ENCODE data around the gene FAM9C. TPM values are rescaled to one million over a fixed set of nuclear protein-coding genes. Genes with fewer than 3 reads are reported as not detected.
"Not testable (repeated sequence)": the region's sequence is repeated elsewhere in the genome, so short reads cannot be mapped to it uniquely, and the experiment has no call there.

Gene FAM9C
- total RNA-seq, 1 donor from 2014 or later, result 0.05 TPM

DNA sequence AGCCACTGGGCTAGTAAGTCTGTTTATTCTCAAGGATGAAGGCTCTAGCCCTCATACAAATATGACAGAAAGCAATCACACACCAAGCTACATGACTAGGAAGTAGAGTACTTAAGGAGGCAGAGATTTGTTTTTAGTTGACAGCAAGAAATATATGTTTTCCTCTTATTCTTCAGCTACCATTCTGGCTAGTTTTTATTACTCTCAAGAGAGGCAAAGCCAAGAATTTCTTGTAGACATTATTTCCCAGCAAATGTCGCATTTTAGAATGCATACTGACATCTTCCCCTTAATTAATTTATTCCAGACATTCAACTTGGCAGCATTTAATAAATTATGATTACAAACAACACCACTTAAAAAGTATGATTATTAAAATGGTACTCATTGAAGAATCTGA lies 23.4 kb upstream of the FAM9C start:
- intact Hi-C loops (cut with micrococcal nuclease), result no loop called here
- no peak overlapping the region for H3K27ac Mint-ChIP-seq
- no peak for DNase-seq (ENCODE audit: low spot score)
- peaks cover 10% of the 10 kb centered on the region for H3K36me3 Mint-ChIP-seq (ENCODE audit: low read depth)
- H3K27me3 Mint-ChIP-seq (ENCODE audit: insufficient read depth), result no peaks in the 10 kb centered on the region
- no peaks in the 10 kb centered on the region for H3K4me1 Mint-ChIP-seq (ENCODE audit: low read depth)
- no peak overlapping the region for H3K4me3 Mint-ChIP-seq
- H3K9me3 Mint-ChIP-seq, result peaks cover 16% of the 10 kb centered on the region

DNA sequence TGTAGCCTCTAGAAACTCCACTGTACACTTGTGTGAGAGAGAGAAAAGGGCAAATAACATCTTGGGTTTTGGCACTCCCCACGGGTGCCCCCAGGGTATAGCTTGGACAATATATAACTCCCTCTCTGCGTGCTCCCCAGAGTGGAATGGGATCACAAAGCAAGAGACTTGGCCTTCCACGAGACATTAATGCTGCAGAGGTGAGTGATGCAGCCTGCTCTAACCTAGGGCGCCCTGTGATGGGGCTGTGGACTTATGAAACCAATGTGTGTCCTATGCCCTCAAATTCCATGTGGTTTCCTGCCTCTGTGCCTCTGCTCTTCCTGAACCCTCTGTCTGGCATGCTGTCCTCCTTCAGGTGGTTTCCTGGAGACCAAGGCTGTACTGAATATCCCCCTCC lies 22.0 kb upstream of the FAM9C start:
- H3K4me1 Mint-ChIP-seq (ENCODE audit: low read depth), result no peaks in the 10 kb centered on the region
- no peak for DNase-seq (ENCODE audit: low spot score)
- H3K27me3 Mint-ChIP-seq (ENCODE audit: insufficient read depth), result no peaks in the 10 kb centered on the region
- peaks cover 21% of the 10 kb centered on the region for H3K9me3 Mint-ChIP-seq
- intact Hi-C loops (cut with micrococcal nuclease), result no loop called here
- no peak overlapping the region for H3K4me3 Mint-ChIP-seq
- H3K27ac Mint-ChIP-seq, result no peak overlapping the region
- H3K36me3 Mint-ChIP-seq (ENCODE audit: low read depth), result peaks cover 12% of the 10 kb centered on the region

DNA sequence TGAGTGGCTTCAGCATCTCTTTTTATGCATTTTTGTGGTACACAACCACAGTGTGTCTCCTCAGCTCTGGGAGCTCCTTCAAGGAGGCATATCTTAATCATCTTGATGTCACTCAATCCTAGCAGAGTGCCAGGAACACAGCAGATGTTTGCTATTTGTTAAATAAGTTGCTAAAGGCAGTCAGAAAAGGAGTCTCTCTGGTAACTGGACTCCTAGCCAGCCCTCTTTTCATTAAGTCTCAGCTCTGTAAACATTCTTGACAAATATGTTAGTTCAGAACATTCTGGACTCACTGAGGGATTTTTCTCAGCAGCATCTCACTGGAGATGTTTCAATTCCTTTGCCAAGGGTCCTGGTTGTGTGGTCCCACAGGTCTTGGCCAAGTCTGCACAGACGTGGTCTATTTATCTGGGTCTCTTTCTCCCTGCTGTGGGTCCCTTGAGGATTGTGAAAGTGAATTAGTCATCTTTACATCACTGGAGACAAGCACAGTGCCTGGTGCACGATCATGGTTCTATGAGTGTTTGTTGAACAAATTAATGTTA lies 20.3 kb upstream of the FAM9C start:
- H3K4me3 Mint-ChIP-seq, result no peak overlapping the region
- H3K36me3 Mint-ChIP-seq (ENCODE audit: low read depth), result peaks cover 18% of the 10 kb centered on the region
- intact Hi-C loops (cut with micrococcal nuclease), result no loop called here
- no peaks in the 10 kb centered on the region for H3K4me1 Mint-ChIP-seq (ENCODE audit: low read depth)
- DNase-seq (ENCODE audit: low spot score), result no peak
- H3K27me3 Mint-ChIP-seq (ENCODE audit: insufficient read depth), result no peaks in the 10 kb centered on the region
- H3K27ac Mint-ChIP-seq, result no peak overlapping the region
- peaks cover 25% of the 10 kb centered on the region for H3K9me3 Mint-ChIP-seq

DNA sequence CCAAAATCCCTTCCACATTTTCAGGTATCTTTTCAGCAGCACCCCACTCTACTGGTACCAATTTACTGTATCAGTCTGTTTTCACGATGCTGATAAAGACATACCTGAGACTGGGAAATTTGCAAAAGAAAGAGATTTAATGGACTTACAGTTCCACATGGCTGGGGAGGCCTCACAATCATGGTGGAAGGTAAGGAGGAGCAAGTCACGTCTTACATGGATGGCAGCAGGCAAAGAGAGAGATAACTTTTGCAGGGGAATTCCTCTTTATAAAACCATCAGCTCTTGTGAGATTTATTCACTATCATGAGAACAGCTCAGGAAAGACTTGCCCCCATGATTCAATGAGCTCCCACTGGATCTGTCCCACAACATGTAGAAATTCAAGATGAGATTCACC lies 18.7 kb upstream of the FAM9C start:
- DNase-seq (ENCODE audit: low spot score); H3K4me3 Mint-ChIP-seq; intact Hi-C loops (cut with micrococcal nuclease); H3K27me3 Mint-ChIP-seq (ENCODE audit: insufficient read depth); H3K4me1 Mint-ChIP-seq (ENCODE audit: low read depth): not testable (repeated sequence)
- peaks cover 15% of the 10 kb centered on the region for H3K9me3 Mint-ChIP-seq
- H3K27ac Mint-ChIP-seq, result peak overlapping the region; percentile 40
- H3K36me3 Mint-ChIP-seq (ENCODE audit: low read depth), result peaks cover 12% of the 10 kb centered on the region

DNA sequence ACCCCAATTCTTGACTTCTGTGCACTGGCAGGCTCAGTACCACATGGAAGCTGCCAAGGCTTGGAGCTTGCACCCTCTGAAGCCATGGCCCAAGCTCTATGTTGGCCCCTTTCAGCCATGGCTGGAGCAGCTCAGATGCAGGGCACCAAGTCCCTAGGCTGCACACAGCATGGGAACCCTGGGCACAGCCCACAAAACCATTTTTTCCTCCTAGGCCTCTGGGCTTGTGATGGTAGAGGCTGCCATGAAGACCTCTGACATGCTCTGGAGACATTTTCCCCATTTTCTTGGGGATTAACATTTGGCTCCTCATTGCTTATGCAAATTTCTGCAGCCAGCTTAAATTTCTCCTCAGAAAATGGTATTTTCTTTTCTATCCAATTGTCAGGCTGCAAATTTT lies 17.9 kb upstream of the FAM9C start:
- Mint-ChIP-seq H3K36me3 (ENCODE audit: low read depth) (peaks cover 12% of the 10 kb centered on the region), H3K9me3 (peaks cover 15% of the 10 kb centered on the region)
- DNase-seq (ENCODE audit: low spot score); H3K4me3 Mint-ChIP-seq; intact Hi-C loops (cut with micrococcal nuclease); H3K27me3 Mint-ChIP-seq (ENCODE audit: insufficient read depth); H3K27ac Mint-ChIP-seq; H3K4me1 Mint-ChIP-seq (ENCODE audit: low read depth): not testable (repeated sequence)

DNA sequence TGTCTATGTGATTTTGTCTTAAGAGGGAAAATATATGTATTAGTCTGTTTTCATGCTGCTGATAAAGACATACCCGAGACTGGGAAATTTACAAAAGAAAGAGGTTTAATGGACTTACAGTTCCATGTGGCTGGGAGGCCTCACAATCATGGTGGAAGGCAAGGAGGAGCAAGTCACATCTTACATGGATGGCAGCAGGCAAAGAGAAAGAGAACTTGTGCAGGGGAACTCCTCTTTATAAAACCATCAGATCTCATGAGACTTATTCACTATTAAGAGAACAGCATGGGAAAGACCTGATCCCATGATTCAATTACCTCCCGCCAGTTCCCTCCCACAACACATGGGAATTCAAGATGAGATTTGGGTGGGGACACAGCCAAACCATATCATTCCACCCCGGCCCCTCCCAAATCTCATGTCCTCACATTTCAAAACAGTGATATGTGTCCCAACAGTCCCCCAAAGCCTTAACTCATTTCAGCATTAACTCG lies 16.8 kb upstream of the FAM9C start:
- DNase-seq (ENCODE audit: low spot score); H3K4me1 Mint-ChIP-seq (ENCODE audit: low read depth); H3K27ac Mint-ChIP-seq; intact Hi-C loops (cut with micrococcal nuclease); H3K27me3 Mint-ChIP-seq (ENCODE audit: insufficient read depth); H3K4me3 Mint-ChIP-seq: not testable (repeated sequence)
- H3K9me3 Mint-ChIP-seq, result peaks cover 15% of the 10 kb centered on the region
- H3K36me3 Mint-ChIP-seq (ENCODE audit: low read depth), result peaks cover 12% of the 10 kb centered on the region

DNA sequence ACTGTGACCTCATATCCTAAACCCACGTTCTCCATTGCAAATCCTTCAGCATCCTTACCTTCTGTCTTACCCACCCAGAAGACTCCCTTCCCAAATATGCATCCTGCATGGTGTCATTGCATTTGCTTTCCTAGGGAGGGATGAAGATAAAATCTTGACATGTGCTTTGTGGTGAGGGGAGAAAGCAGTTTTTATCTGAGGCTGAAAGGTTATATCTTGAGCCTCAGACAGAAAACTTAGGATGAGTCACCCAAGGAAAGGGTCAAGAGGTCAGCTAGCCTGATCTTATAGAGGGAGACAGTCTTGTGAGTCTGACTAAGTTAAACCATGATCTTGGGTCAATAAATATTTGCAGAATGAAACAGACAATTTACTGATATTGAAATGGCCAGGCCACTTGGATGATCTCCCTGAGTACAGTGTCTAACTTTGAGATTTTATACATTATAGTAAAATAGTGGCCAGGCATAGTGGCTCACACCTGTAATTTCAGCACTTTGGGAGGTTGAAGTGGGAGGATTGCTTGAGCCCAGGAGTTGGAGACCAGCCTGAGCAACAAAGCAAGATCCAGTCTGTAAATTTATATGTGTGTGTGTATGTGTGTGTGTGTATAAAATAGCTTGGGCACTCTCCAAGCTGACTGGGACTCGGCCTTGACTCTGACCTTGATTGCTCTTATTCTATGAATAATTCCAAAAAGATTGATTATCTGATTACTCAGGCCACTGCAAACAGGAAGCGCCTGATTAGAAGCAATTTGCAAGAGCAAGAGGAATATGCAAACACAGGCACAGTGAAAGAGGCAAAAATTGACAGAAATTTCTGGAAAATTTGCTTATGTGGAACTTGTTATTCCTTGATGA lies 15.4 kb upstream of the FAM9C start:
- Mint-ChIP-seq H3K27me3 (ENCODE audit: insufficient read depth) (no peaks in the 10 kb centered on the region), H3K9me3 (peaks cover 15% of the 10 kb centered on the region), H3K36me3 (ENCODE audit: low read depth) (peaks cover 12% of the 10 kb centered on the region), H3K4me1 (ENCODE audit: low read depth) (peaks cover 15% of the 10 kb centered on the region), H3K27ac (no peak overlapping the region), H3K4me3 (no peak overlapping the region)
- intact Hi-C loops (cut with micrococcal nuclease), result no loop called here
- DNase-seq (ENCODE audit: low spot score), result no peak

DNA sequence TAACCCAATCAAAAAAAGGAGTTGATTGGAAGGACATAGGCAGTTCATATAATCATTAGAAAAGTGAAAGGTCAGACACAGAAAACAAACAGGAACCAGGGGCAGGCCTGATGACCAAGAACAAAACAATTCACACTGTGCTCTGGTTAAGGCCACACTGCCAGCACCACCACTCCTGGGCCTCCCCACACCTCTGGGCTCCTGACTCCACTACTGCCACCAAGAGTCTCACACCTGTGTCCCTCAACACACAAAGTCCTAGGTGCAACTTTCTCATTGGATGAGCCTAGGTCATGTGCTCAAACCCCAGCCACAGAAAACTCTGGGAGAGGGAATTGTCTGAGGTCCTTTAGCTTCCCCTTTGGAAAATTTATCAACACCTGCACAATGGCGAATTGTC lies 11.1 kb upstream of the FAM9C start:
- no peaks in the 10 kb centered on the region for H3K9me3 Mint-ChIP-seq
- no peak overlapping the region for H3K27ac Mint-ChIP-seq
- peaks cover 4% of the 10 kb centered on the region for H3K36me3 Mint-ChIP-seq (ENCODE audit: low read depth)
- DNase-seq (ENCODE audit: low spot score), result no peak
- H3K4me1 Mint-ChIP-seq (ENCODE audit: low read depth), result peaks cover 36% of the 10 kb centered on the region
- H3K4me3 Mint-ChIP-seq, result no peak overlapping the region
- intact Hi-C loops (cut with micrococcal nuclease), result no loop called here
- no peaks in the 10 kb centered on the region for H3K27me3 Mint-ChIP-seq (ENCODE audit: insufficient read depth)

DNA sequence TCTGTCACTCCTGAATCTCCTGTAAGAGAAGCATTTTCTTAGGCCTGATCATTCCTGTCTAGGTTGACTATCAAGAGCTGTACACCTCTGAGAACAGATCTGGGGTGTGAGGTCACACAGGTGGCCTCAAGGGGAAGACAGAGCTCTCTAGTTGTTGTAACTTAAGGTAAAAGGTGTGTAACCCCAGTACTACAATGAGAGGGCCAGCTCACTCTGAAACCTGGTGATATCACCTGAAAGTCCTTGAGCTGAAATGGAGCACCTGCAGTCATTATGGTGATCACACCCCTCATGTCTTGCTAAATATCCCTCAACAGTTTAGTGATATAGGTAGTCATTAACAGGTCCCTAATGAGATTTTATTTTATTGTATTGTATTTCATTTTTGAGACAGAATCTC lies 8.8 kb upstream of the FAM9C start:
- no peak overlapping the region for H3K4me3 Mint-ChIP-seq
- H3K36me3 Mint-ChIP-seq (ENCODE audit: low read depth), result peaks cover 7% of the 10 kb centered on the region
- no peak for DNase-seq (ENCODE audit: low spot score)
- intact Hi-C loops (cut with micrococcal nuclease), result loop anchor here (5.0 kb wide), 1 partner anchor 114 kb away; no protein-coding TSS in a partner anchor
- peaks cover 50% of the 10 kb centered on the region for H3K4me1 Mint-ChIP-seq (ENCODE audit: low read depth)
- peaks cover 1% of the 10 kb centered on the region for H3K27me3 Mint-ChIP-seq (ENCODE audit: insufficient read depth)
- H3K9me3 Mint-ChIP-seq, result no peaks in the 10 kb centered on the region
- H3K27ac Mint-ChIP-seq, result no peak overlapping the region

DNA sequence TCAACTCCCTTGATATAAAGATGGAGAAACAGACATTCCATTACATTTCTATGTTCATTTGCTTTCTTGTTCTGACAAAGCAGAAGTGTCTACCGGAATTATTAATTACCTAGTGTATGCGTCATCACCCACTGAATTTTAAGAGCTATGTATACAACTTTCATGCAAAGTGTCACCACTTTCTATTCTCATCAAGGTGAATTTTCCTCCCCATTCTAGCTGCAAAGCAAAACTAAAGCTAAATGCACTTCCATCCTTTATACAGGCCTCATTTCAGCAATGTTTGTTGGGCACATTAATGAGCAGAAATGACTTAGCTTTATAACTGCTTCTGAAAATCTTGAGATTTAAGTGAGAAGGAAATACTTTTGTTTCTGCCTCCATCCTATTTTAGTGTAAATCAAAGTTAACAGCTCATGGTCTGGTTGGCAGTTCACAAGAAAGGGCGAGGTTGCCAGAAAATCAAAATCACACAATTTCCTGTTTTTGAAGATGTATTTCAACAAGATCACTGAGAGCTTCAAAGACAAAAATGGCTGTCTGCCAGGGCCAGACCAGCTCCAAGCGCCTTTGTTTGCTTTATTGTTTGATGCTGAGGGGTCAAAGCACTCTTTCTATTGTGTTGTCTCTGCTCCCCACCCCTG lies 7.2 kb upstream of the FAM9C start:
- peaks cover 65% of the 10 kb centered on the region for H3K4me1 Mint-ChIP-seq (ENCODE audit: low read depth)

DNA sequence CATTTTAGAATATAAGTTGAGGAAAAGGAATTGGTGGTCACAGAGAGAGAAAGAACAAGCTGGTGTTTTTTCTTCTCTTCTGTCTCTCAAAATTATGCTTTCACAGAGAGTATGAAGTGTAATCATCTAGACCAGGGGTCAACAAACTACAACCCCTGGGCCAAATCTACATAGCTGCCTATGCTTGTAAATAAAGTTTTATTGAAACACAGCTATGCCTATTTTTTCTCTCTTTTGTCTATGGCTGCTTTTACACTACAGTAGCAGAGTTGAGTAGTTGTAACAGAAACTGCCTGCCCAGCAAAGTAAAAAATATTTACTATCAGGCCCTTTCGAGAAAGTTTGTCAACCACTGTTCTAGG lies 6.7 kb upstream of the FAM9C start:
- Mint-ChIP-seq H3K4me3 (peak overlapping the region; percentile 37), H3K9me3 (no peaks in the 10 kb centered on the region), H3K36me3 (ENCODE audit: low read depth) (peaks cover 7% of the 10 kb centered on the region), H3K4me1 (ENCODE audit: low read depth) (peaks cover 64% of the 10 kb centered on the region), H3K27ac (peak overlapping the region; percentile 89), H3K27me3 (ENCODE audit: insufficient read depth) (peaks cover 1% of the 10 kb centered on the region)
- no peak for DNase-seq (ENCODE audit: low spot score)
- intact Hi-C loops (cut with micrococcal nuclease), result loop anchor here (1.0 to 5.0 kb wide), 7 partner anchors 24 to 116 kb away; no protein-coding TSS in a partner anchor

More for the DNA sequence above, 7.2 kb upstream of the FAM9C start:
- Mint-ChIP-seq H3K4me3 (peak overlapping the region; percentile 37), H3K9me3 (no peaks in the 10 kb centered on the region), H3K27ac (peak overlapping the region; percentile 89), H3K36me3 (ENCODE audit: low read depth) (peaks cover 7% of the 10 kb centered on the region), H3K27me3 (ENCODE audit: insufficient read depth) (peaks cover 1% of the 10 kb centered on the region)
- no peak for DNase-seq (ENCODE audit: low spot score)
- intact Hi-C loops (cut with micrococcal nuclease), result loop anchor here (1.0 to 5.0 kb wide), 7 partner anchors 25 to 116 kb away; no protein-coding TSS in a partner anchor

DNA sequence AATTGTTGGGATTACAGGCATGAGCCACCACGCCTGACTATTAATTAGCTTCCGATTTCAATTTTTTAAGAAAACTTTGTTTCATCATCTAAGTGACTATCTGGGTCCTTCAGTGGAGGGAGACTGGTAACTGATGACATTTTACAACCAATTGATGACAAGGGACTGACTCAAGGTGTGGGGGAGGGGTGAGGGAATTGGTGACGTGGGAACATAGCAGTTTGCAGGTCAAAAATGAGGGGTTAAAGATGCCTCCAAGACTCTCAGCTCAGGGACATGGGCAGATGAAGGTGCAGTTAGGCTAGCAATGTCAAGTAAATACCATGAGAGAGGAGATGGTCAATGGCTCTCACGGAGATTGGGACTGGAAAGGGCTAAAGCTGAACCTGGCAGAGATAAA lies 5.7 kb upstream of the FAM9C start:
- peaks cover 1% of the 10 kb centered on the region for H3K27me3 Mint-ChIP-seq (ENCODE audit: insufficient read depth)
- H3K4me1 Mint-ChIP-seq (ENCODE audit: low read depth), result peaks cover 54% of the 10 kb centered on the region
- H3K4me3 Mint-ChIP-seq, result peak overlapping the region; percentile 30
- H3K27ac Mint-ChIP-seq, result peak overlapping the region; percentile 96
- intact Hi-C loops (cut with micrococcal nuclease), result loop anchor here (2.0 to 5.0 kb wide), 2 partner anchors 23 to 117 kb away; no protein-coding TSS in a partner anchor
- no peaks in the 10 kb centered on the region for H3K9me3 Mint-ChIP-seq
- DNase-seq (ENCODE audit: low spot score), result no peak
- H3K36me3 Mint-ChIP-seq (ENCODE audit: low read depth), result peaks cover 7% of the 10 kb centered on the region

DNA sequence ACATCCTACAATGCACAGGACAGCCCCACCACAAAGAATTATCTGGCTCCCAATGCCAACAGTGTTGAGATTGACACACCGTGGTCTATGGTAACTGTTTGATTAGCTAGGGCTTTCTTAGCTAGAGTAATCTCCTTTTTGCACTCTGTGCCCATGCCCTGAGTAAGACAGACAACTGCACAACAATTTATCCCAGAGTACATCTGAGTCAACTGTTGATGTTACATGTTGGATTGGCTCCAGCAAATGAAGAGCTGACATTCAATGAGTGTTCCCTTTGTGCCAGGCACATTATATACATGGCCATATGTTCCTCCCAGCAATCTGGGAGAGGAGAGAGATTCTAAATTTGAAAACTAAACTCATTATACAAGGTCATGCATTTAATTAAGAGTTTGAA lies 3.9 kb upstream of the FAM9C start:
- no peak for DNase-seq (ENCODE audit: low spot score)
- H3K36me3 Mint-ChIP-seq (ENCODE audit: low read depth), result peaks cover 7% of the 10 kb centered on the region
- intact Hi-C loops (cut with micrococcal nuclease), result no loop called here
- H3K9me3 Mint-ChIP-seq, result no peaks in the 10 kb centered on the region
- H3K27ac Mint-ChIP-seq, result no peak overlapping the region
- peaks cover 1% of the 10 kb centered on the region for H3K27me3 Mint-ChIP-seq (ENCODE audit: insufficient read depth)
- peaks cover 48% of the 10 kb centered on the region for H3K4me1 Mint-ChIP-seq (ENCODE audit: low read depth)
- no peak overlapping the region for H3K4me3 Mint-ChIP-seq

Data from activated T-helper 1 cell treated with anti-CD3 and anti-CD28 coated beads, Interleukin-12 subunit alpha, Interleukin-12 subunit beta, Interleukin-2, Interleukin-4 antibody, amounts not matched to agents 30 ng/mL and 10 ng/mL and 1 ng/mL, durations not matched to agents 14 hours and 24 hours and 36 hours (primary cell).